ENCODE measurements around the gene PXK.
A peak's percentile ranks its signal among the peaks of the same experiment; 100 is the strongest.

The PXK gene

GRCh38 chr3:58355179-58355578 lies 22.5 kb downstream of the PXK start:
- no peak overlapping the region for H3K27ac ChIP-seq (ENCODE audit: low read depth, low read length)
- H3K36me3 ChIP-seq (ENCODE audit: control insufficient read depth in 5 of 5, insufficient read depth in 5 of 5, low read length in 5 of 5) = no peaks in the 10 kb centered on the region
- H3K4me3 ChIP-seq (ENCODE audit: low read depth in 1 of 5, low read length in 5 of 5) = no peak overlapping the region
- peaks cover 0 to 30% (median 18%) of the 10 kb centered on the region in 5 donors for H3K4me1 ChIP-seq (ENCODE audit: control insufficient read depth in 5 of 5, insufficient read depth in 5 of 5, low read length in 5 of 5)
- H3K9me3 ChIP-seq (ENCODE audit: control insufficient read depth in 5 of 5, low read length in 5 of 5) = no peaks in the 10 kb centered on the region
- no peak overlapping the region for H3K9ac ChIP-seq (ENCODE audit: low read length in 5 of 5)
- no peaks in the 10 kb centered on the region for H3K27me3 ChIP-seq (ENCODE audit: control insufficient read depth in 5 of 5, insufficient read depth in 4 of 5, low read length in 5 of 5)

- Histone ChIP-seq H3K9ac (ENCODE audit: low read length in 5 of 5) (peak overlapping the region in 1 of 5 donors; percentile 40), H3K27ac (ENCODE audit: low read depth, low read length) (no peak overlapping the region)
Measured at GRCh38 chr3:58356054-58356453, 23.4 kb downstream of the PXK start.

GRCh38 chr3:58357402-58357801 lies 24.7 kb downstream of the PXK start:
- H3K27me3 ChIP-seq (ENCODE audit: control insufficient read depth in 5 of 5, insufficient read depth in 4 of 5, low read length in 5 of 5) = no peaks in the 10 kb centered on the region
- H3K4me1 ChIP-seq (ENCODE audit: control insufficient read depth in 5 of 5, insufficient read depth in 5 of 5, low read length in 5 of 5) = peaks cover 0 to 18% (median 11%) of the 10 kb centered on the region in 5 donors

More at GRCh38 chr3:58356054-58356453, 23.4 kb downstream of the PXK start:
- Histone ChIP-seq H3K4me3 (ENCODE audit: low read depth in 1 of 5, low read length in 5 of 5) (no peak overlapping the region), H3K4me1 (ENCODE audit: control insufficient read depth in 5 of 5, insufficient read depth in 5 of 5, low read length in 5 of 5) (peaks cover 0 to 22% (median 11%) of the 10 kb centered on the region in 5 donors), H3K9me3 (ENCODE audit: control insufficient read depth in 5 of 5, low read length in 5 of 5) (no peaks in the 10 kb centered on the region), H3K36me3 (ENCODE audit: control insufficient read depth in 5 of 5, insufficient read depth in 5 of 5, low read length in 5 of 5) (no peaks in the 10 kb centered on the region), H3K27me3 (ENCODE audit: control insufficient read depth in 5 of 5, insufficient read depth in 4 of 5, low read length in 5 of 5) (no peaks in the 10 kb centered on the region)

GRCh38 chr3:58358092-58358491 lies 25.4 kb downstream of the PXK start:
- no peaks in the 10 kb centered on the region for H3K9me3 ChIP-seq (ENCODE audit: control insufficient read depth in 5 of 5, low read length in 5 of 5)
- no peak overlapping the region for H3K9ac ChIP-seq (ENCODE audit: low read length in 5 of 5)
- no peak overlapping the region for H3K27ac ChIP-seq (ENCODE audit: low read depth, low read length)
- peaks cover 0 to 18% (median 11%) of the 10 kb centered on the region in 5 donors for H3K4me1 ChIP-seq (ENCODE audit: control insufficient read depth in 5 of 5, insufficient read depth in 5 of 5, low read length in 5 of 5)
- H3K27me3 ChIP-seq (ENCODE audit: control insufficient read depth in 5 of 5, insufficient read depth in 4 of 5, low read length in 5 of 5) = no peaks in the 10 kb centered on the region
- no peak overlapping the region for H3K4me3 ChIP-seq (ENCODE audit: low read depth in 1 of 5, low read length in 5 of 5)
- no peaks in the 10 kb centered on the region for H3K36me3 ChIP-seq (ENCODE audit: control insufficient read depth in 5 of 5, insufficient read depth in 5 of 5, low read length in 5 of 5)

More at GRCh38 chr3:58357402-58357801, 24.7 kb downstream of the PXK start:
- Histone ChIP-seq H3K36me3 (ENCODE audit: control insufficient read depth in 5 of 5, insufficient read depth in 5 of 5, low read length in 5 of 5) (no peaks in the 10 kb centered on the region), H3K9me3 (ENCODE audit: control insufficient read depth in 5 of 5, low read length in 5 of 5) (no peaks in the 10 kb centered on the region), H3K9ac (ENCODE audit: low read length in 5 of 5) (no peak overlapping the region), H3K27ac (ENCODE audit: low read depth, low read length) (no peak overlapping the region), H3K4me3 (ENCODE audit: low read depth in 1 of 5, low read length in 5 of 5) (no peak overlapping the region)

- Histone ChIP-seq H3K4me1 (ENCODE audit: control insufficient read depth in 5 of 5, insufficient read depth in 5 of 5, low read length in 5 of 5) (peaks cover 0 to 18% (median 12%) of the 10 kb centered on the region in 5 donors), H3K9ac (ENCODE audit: low read length in 5 of 5) (no peak overlapping the region), H3K27ac (ENCODE audit: low read depth, low read length) (no peak overlapping the region), H3K27me3 (ENCODE audit: control insufficient read depth in 5 of 5, insufficient read depth in 4 of 5, low read length in 5 of 5) (no peaks in the 10 kb centered on the region), H3K4me3 (ENCODE audit: low read depth in 1 of 5, low read length in 5 of 5) (no peak overlapping the region), H3K9me3 (ENCODE audit: control insufficient read depth in 5 of 5, low read length in 5 of 5) (no peaks in the 10 kb centered on the region), H3K36me3 (ENCODE audit: control insufficient read depth in 5 of 5, insufficient read depth in 5 of 5, low read length in 5 of 5) (no peaks in the 10 kb centered on the region)
Measured at GRCh38 chr3:58358808-58359207, 26.1 kb downstream of the PXK start.

GRCh38 chr3:58359621-58360020 lies 26.9 kb downstream of the PXK start:
- peaks cover 0 to 16% (median 8%) of the 10 kb centered on the region in 5 donors for H3K4me1 ChIP-seq (ENCODE audit: control insufficient read depth in 5 of 5, insufficient read depth in 5 of 5, low read length in 5 of 5)
- no peaks in the 10 kb centered on the region for H3K9me3 ChIP-seq (ENCODE audit: control insufficient read depth in 5 of 5, low read length in 5 of 5)
- no peak overlapping the region for H3K27ac ChIP-seq (ENCODE audit: low read depth, low read length)
- H3K9ac ChIP-seq (ENCODE audit: low read length in 5 of 5) = no peak overlapping the region
- no peaks in the 10 kb centered on the region for H3K36me3 ChIP-seq (ENCODE audit: control insufficient read depth in 5 of 5, insufficient read depth in 5 of 5, low read length in 5 of 5)
- H3K27me3 ChIP-seq (ENCODE audit: control insufficient read depth in 5 of 5, insufficient read depth in 4 of 5, low read length in 5 of 5) = no peaks in the 10 kb centered on the region
- no peak overlapping the region for H3K4me3 ChIP-seq (ENCODE audit: low read depth in 1 of 5, low read length in 5 of 5)

GRCh38 chr3:58361866-58362265 lies 29.2 kb downstream of the PXK start:
- Histone ChIP-seq H3K4me3 (ENCODE audit: low read depth in 1 of 5, low read length in 5 of 5) (no peak overlapping the region), H3K27me3 (ENCODE audit: control insufficient read depth in 5 of 5, insufficient read depth in 4 of 5, low read length in 5 of 5) (no peaks in the 10 kb centered on the region), H3K36me3 (ENCODE audit: control insufficient read depth in 5 of 5, insufficient read depth in 5 of 5, low read length in 5 of 5) (no peaks in the 10 kb centered on the region), H3K4me1 (ENCODE audit: control insufficient read depth in 5 of 5, insufficient read depth in 5 of 5, low read length in 5 of 5) (peaks cover 0 to 6% (median 0%) of the 10 kb centered on the region in 5 donors), H3K9me3 (ENCODE audit: control insufficient read depth in 5 of 5, low read length in 5 of 5) (no peaks in the 10 kb centered on the region), H3K9ac (ENCODE audit: low read length in 5 of 5) (no peak overlapping the region), H3K27ac (ENCODE audit: low read depth, low read length) (no peak overlapping the region)

- Histone ChIP-seq H3K4me3 (ENCODE audit: low read depth in 1 of 5, low read length in 5 of 5) (no peak overlapping the region), H3K27me3 (ENCODE audit: control insufficient read depth in 5 of 5, insufficient read depth in 4 of 5, low read length in 5 of 5) (no peaks in the 10 kb centered on the region), H3K9ac (ENCODE audit: low read length in 5 of 5) (no peak overlapping the region), H3K4me1 (ENCODE audit: control insufficient read depth in 5 of 5, insufficient read depth in 5 of 5, low read length in 5 of 5) (peaks cover 0 to 6% (median 0%) of the 10 kb centered on the region in 5 donors), H3K9me3 (ENCODE audit: control insufficient read depth in 5 of 5, low read length in 5 of 5) (no peaks in the 10 kb centered on the region), H3K27ac (ENCODE audit: low read depth, low read length) (no peak overlapping the region), H3K36me3 (ENCODE audit: control insufficient read depth in 5 of 5, insufficient read depth in 5 of 5, low read length in 5 of 5) (peaks cover 4 to 9% (median 7%) of the 10 kb centered on the region in 5 donors)
Measured at GRCh38 chr3:58366699-58367098, 34.0 kb downstream of the PXK start.

GRCh38 chr3:58369038-58369437 lies 36.3 kb downstream of the PXK start:
- H3K4me3 ChIP-seq (ENCODE audit: low read depth in 1 of 5, low read length in 5 of 5) = no peak overlapping the region

GRCh38 chr3:58369876-58370275 lies 37.2 kb downstream of the PXK start:
- no peaks in the 10 kb centered on the region for H3K4me1 ChIP-seq (ENCODE audit: control insufficient read depth in 5 of 5, insufficient read depth in 5 of 5, low read length in 5 of 5)
- no peaks in the 10 kb centered on the region for H3K9me3 ChIP-seq (ENCODE audit: control insufficient read depth in 5 of 5, low read length in 5 of 5)
- no peaks in the 10 kb centered on the region for H3K27me3 ChIP-seq (ENCODE audit: control insufficient read depth in 5 of 5, insufficient read depth in 4 of 5, low read length in 5 of 5)

More at GRCh38 chr3:58369038-58369437, 36.3 kb downstream of the PXK start:
- Histone ChIP-seq H3K27me3 (ENCODE audit: control insufficient read depth in 5 of 5, insufficient read depth in 4 of 5, low read length in 5 of 5) (no peaks in the 10 kb centered on the region), H3K27ac (ENCODE audit: low read depth, low read length) (no peak overlapping the region), H3K36me3 (ENCODE audit: control insufficient read depth in 5 of 5, insufficient read depth in 5 of 5, low read length in 5 of 5) (peaks cover 4 to 9% (median 7%) of the 10 kb centered on the region in 5 donors), H3K9ac (ENCODE audit: low read length in 5 of 5) (no peak overlapping the region), H3K4me1 (ENCODE audit: control insufficient read depth in 5 of 5, insufficient read depth in 5 of 5, low read length in 5 of 5) (no peaks in the 10 kb centered on the region), H3K9me3 (ENCODE audit: control insufficient read depth in 5 of 5, low read length in 5 of 5) (no peaks in the 10 kb centered on the region)

More at GRCh38 chr3:58369876-58370275, 37.2 kb downstream of the PXK start:
- H3K27ac ChIP-seq (ENCODE audit: low read depth, low read length) = no peak overlapping the region
- peaks cover 4 to 9% (median 7%) of the 10 kb centered on the region in 5 donors for H3K36me3 ChIP-seq (ENCODE audit: control insufficient read depth in 5 of 5, insufficient read depth in 5 of 5, low read length in 5 of 5)
- H3K9ac ChIP-seq (ENCODE audit: low read length in 5 of 5) = no peak overlapping the region
- H3K4me3 ChIP-seq (ENCODE audit: low read depth in 1 of 5, low read length in 5 of 5) = no peak overlapping the region
